ENCODE results near the gene DDX24. TPM values are rescaled to one million over a fixed set of nuclear protein-coding genes. Genes with fewer than 3 reads are reported as not detected.

The DDX24 gene
- 151 to 159 TPM (median 157 TPM) in 3 replicates for total RNA-seq

- no peaks in the 10 kb centered on the region for H3K9me3 Mint-ChIP-seq
- H3K27ac Mint-ChIP-seq = peak within 1 kb of the TSS; percentile 99
- DNase-seq (ENCODE audit: low spot score in 2 of 2, unreplicated experiment in 2 of 2) = peak; percentile 91 to 96
- no peak for TF ChIP-seq CTCF (IDR thresholded peaks at IDR 0.05; ENCODE audit: unreplicated experiment)
- H3K27me3 Mint-ChIP-seq (ENCODE audit: low read depth) = no peaks in the 10 kb centered on the region
- peaks cover 16% of the 10 kb centered on the region for H3K36me3 Mint-ChIP-seq
- peak within 1 kb of the TSS; percentile 99 for H3K4me3 Mint-ChIP-seq
- peaks cover 41% of the 10 kb centered on the region for H3K4me1 Mint-ChIP-seq
Observed at GRCh38 chr14:94080621-94081385, at the start of gene DDX24, which contains the start of gene IFI27L1. TSS of gene DDX24 (minus strand) at chr14:94081202. CDS start at chr14:94079742, 1,460 bp downstream. TSS of gene IFI27L1 (plus strand) at chr14:94081310. CDS start at chr14:94096938, 15,628 bp downstream.

- H3K4me3 Mint-ChIP-seq = peak overlapping the region; percentile 70
- H3K9me3 Mint-ChIP-seq = peaks cover under 1% of the 10 kb centered on the region
- TF ChIP-seq CTCF (IDR thresholded peaks at IDR 0.05; ENCODE audit: unreplicated experiment) = no peak
- H3K27ac Mint-ChIP-seq = no peak overlapping the region
- peaks cover 15% of the 10 kb centered on the region for H3K27me3 Mint-ChIP-seq (ENCODE audit: low read depth)
- H3K4me1 Mint-ChIP-seq = peaks cover 16% of the 10 kb centered on the region
- H3K36me3 Mint-ChIP-seq = no peaks in the 10 kb centered on the region
- no peak for DNase-seq (ENCODE audit: low spot score in 2 of 2, unreplicated experiment in 2 of 2)
Observed at GRCh38 chr14:94129758-94130414, 48.9 kb upstream of the DDX24 start.

GRCh38 chr14:94129111-94129757 is 48.2 kb upstream of the DDX24 start, which contains the start of gene IFI27L2:
TSS of gene IFI27L2 (minus strand) at chr14:94129604. CDS start at chr14:94129564, 40 bp downstream.
- Mint-ChIP-seq H3K4me1 (peaks cover 16% of the 10 kb centered on the region), H3K9me3 (no peaks in the 10 kb centered on the region), H3K27me3 (ENCODE audit: low read depth) (peaks cover 11% of the 10 kb centered on the region), H3K36me3 (no peaks in the 10 kb centered on the region), H3K4me3 (peak within 1 kb of the TSS; percentile 70), H3K27ac (peak within 1 kb of the TSS; percentile 61)
- DNase-seq (ENCODE audit: low spot score in 2 of 2, unreplicated experiment in 2 of 2) = no peak
- TF ChIP-seq CTCF (IDR thresholded peaks at IDR 0.05; ENCODE audit: unreplicated experiment) = peak; percentile 20

- Mint-ChIP-seq H3K4me3 (peak overlapping the region; percentile 70), H3K9me3 (no peaks in the 10 kb centered on the region), H3K36me3 (no peaks in the 10 kb centered on the region), H3K27ac (no peak overlapping the region), H3K4me1 (peaks cover 16% of the 10 kb centered on the region), H3K27me3 (ENCODE audit: low read depth) (peaks cover 8% of the 10 kb centered on the region)
- TF ChIP-seq CTCF (IDR thresholded peaks at IDR 0.05; ENCODE audit: unreplicated experiment) = no peak
- DNase-seq (ENCODE audit: low spot score in 2 of 2, unreplicated experiment in 2 of 2) = no peak
Observed at GRCh38 chr14:94128216-94128839, 47.3 kb upstream of the DDX24 start.

GRCh38 chr14:94127330-94127729 is 46.3 kb upstream of the DDX24 start:
- Mint-ChIP-seq H3K27ac (no peak overlapping the region), H3K9me3 (no peaks in the 10 kb centered on the region), H3K36me3 (no peaks in the 10 kb centered on the region), H3K27me3 (ENCODE audit: low read depth) (peaks cover 9% of the 10 kb centered on the region), H3K4me3 (no peak overlapping the region), H3K4me1 (peaks cover 16% of the 10 kb centered on the region)
- DNase-seq (ENCODE audit: low spot score in 2 of 2, unreplicated experiment in 2 of 2) = no peak
- TF ChIP-seq CTCF (IDR thresholded peaks at IDR 0.05; ENCODE audit: unreplicated experiment) = no peak

Measured in mesothelial cell of epicardium (in vitro differentiated cells).